SW480 (cell line): Measurements from ENCODE around the gene PRSS36.
"Not testable (repeated sequence)": the region's sequence is repeated elsewhere in the genome, so short reads cannot be mapped to it uniquely, and the experiment has no call there.

ENCODE experiments used
- DNase-seq: peaks from one replicate; pipeline ENCODE4 v3.0.0-alpha.2; 2016; ENCODE audit warnings: low spot score

The PRSS36 gene

GRCh38 chr16:31120129-31120528 lies 29.7 kb downstream of the PRSS36 start:
- DNase-seq, result no peak

DNA sequence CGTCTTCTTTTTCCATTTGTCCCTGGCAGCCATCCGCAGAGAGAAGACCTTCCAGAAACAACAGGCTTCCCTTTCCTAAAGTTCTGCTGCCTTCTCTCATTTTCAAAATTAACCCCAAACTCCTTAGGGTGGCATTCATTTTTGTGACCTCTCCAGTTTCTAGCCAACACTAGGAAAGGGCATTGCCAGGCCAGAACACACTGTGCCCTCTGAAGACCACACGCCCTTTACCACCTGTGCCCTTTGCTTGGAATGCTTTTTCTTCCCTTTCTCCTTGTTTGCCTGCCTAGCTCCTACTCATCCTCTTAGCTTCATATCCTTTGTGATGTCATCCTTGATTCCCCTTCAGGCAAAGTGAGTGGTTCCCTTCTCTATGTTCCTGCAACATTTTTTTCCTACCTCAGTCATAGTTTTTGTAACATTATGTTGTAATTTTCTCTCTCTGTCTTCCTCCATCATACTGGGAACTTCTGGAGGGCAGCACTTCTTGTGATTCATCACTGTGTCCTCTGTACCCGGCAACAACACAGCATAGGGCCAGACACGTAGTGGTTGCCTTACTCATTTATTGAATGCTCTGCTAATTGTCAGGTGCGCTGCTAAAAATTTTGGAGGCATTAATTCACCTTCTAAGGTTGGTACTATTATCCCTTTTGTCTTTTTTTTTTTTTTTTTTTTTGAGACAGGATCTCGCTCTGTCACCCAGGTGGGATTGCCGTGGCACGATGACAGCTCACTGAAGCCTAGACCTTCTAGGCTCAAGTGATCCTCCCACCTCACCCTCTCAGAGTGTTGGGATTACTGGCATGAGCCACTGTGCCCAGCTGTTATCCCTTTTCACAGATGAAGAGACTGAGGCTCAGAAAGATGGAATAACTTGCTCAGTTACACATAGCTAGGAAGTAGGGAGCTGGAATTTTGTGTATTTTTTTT lies 31.4 kb downstream of the PRSS36 start:
- DNase-seq, result no peak

GRCh38 chr16:31117384-31118222 lies 32.3 kb downstream of the PRSS36 start, which contains the start of gene KAT8:
Gene KAT8 (plus strand): TSS chr16:31117664. CDS start chr16:31117682, 18 bp downstream.
- DNase-seq, result peak; percentile 97

- no peak for DNase-seq
These were observed 35.4 kb downstream of the PRSS36 start for GRCh38 chr16:31114468-31114867.

GRCh38 chr16:31113121-31114120 lies 36.4 kb downstream of the PRSS36 start:
- peak; percentile 28 for DNase-seq

GRCh38 chr16:31112711-31113110 lies 37.2 kb downstream of the PRSS36 start:
- DNase-seq, result no peak

DNA sequence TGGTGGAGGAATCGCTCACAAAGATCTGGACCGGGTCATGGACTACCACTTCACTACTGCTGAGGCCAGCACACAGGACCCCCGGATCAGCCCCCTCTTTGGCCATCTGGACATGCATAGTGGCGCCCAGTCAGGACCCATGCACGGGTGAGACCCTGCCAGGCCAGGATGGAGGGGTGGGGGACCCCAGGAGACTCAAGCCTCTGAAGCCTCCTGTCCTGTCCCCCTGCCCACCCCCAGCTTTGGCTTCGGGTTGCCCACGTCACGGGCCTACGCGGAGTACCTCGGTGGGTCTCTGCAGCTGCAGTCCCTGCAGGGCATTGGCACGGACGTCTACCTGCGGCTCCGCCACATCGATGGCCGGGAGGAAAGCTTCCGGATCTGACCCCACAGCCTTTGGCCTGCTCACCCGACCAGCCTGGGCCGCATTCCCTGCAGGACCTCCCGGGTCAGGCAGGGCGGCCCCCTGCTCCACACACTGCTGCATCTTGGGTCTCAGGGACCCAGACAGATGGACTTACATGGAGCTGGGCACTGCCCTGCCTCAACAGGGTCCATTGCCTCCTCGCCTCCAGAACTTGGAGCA lies 37.9 kb downstream of the PRSS36 start:
- no peak for DNase-seq

GRCh38 chr16:31110106-31111034 lies 39.5 kb downstream of the PRSS36 start:
- DNase-seq, result no peak

- no peak for DNase-seq
These were observed 40.2 kb downstream of the PRSS36 start for GRCh38 chr16:31109622-31110021.

DNA sequence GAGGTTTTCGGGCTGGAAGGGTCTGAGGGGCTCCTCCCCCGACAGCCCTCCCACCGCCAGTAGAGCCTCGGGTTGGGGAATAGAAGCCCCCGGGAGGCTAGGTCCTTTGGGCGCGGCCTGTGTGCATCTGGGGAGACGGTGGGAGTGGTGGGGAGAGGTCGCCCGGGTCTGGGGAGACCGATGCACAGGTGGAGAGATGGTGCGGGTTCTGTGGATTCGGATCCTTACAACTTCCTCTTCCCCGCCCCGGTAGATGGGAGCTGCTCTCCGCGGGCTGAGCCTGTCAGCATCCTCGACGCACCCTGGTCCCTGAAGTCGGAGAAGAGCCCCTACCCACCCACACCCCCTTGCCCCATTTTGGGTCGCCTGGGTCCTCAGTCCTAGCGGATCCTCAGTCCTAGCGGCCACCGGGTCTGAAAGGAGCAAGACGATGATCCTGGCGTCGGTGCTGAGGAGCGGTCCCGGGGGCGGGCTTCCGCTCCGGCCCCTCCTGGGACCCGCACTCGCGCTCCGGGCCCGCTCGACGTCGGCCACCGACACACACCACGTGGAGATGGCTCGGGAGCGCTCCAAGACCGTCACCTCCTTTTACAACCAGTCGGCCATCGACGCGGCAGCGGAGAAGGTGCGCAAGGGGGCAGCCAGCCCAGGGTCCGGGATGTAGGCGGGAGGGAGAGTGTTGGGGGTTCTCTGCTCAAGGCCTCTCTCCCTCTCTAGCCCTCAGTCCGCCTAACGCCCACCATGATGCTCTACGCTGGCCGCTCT lies 40.9 kb downstream of the PRSS36 start:
- DNase-seq, result no peak

DNA sequence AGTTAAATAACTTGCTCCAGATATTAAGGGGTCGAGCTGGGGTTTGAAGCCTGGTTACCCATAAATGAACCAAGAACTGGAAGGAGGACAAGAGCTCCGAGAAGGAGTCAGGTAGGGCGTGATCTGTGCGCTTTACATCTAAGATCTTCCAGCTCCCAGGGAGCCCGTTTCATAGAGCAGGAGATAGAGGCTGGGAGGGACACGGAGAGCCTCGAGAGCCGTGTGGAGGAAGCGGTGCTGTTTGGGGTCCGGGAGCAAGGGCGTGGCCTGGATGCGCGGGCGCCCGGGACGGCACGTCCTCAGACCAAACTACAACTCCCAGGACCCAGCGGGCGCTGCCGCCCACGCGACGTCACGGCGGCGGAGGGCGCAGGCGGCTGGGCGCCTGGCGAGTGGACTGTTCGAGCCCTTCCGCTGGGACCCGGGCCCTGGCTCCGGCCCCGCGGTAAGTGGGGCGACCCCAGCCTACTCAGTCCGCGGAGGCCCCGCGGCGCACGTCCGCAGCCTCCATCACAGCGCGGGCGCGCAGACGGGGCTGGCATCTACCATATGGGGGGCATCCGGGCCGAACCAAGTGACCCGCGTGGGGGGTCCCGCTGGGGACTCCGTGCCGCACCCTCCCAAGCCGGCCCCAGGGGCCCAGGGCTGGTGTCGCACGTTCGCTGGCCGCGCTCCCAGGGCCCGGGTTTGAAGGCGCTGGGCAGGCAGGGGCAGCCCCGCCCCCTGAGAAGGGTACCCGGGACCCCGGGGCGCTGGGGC lies 41.7 kb downstream of the PRSS36 start, which contains the start of gene BCKDK:
TSS of gene BCKDK (plus strand) at position 352 of the 759 bp plus-strand sequence. CDS start 838 bp downstream, outside the sequence.
- DNase-seq, result peak; percentile 62

DNA sequence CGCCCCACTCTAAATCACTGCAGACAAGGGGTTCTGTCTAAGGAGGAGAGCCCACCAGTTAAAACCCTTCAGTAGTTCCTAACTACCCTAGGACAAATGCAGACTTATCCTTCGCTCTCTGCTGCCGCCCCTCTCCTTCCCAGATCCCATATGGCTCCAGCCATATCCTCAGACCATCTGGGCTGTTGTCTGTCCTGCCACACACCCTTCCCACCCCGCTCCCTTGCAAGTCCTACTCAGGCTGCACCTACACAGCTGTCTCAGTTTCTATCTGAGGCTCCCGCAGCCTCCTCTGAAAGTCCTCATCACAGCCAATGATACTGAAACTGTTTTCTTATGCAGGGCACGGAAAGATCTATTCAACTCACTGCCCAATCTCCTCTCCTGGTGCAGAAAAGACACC lies 42.4 kb downstream of the PRSS36 start:
- DNase-seq, result no peak

DNA sequence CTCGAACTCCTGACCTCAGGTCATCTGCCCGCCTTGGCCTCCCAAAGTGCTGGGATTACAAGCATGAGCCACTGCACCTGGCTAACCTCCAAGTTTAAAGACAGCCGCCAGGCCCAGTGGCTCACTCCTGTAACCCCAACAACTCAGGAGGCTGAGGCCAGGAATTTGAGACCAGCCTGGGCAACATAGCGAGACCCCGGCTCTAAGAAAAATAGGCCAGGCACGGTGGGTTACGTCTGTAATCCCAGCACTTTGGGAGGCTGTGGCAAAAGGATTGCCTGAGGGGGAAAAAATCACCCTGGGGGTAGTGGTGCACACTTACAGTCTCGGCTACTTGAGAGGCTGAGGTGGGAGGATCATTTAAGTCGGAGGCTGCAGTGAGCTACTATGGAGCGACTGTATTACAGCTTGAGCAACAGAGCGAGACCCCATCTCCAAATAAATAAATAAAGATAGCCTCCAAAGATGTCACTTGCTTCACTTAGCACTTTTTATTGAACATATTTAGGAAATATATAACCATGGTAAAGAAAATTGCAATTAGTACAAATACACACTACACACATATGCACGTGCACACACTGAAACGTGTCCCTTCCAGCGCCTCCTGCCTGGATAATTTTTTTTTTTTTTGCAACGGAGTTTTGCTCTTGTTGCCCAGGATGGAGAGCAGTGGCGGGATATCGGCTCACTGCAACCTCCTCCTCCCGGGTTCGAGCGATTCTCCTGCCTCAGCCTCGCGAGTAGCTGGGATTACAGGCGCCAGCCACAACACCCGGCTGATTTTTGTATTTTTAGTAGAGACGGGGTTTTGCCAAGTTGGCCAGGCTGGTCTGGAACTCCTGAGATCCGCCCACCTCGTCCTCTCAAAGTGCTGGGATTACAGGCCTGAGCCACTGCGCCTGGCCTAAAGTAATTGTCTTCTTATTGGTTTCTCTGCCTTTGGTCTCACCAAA lies 43.1 kb downstream of the PRSS36 start:
- DNase-seq, result no peak

GRCh38 chr16:31105677-31106213 lies 44.1 kb downstream of the PRSS36 start:
- DNase-seq, result peak; percentile 47

DNA sequence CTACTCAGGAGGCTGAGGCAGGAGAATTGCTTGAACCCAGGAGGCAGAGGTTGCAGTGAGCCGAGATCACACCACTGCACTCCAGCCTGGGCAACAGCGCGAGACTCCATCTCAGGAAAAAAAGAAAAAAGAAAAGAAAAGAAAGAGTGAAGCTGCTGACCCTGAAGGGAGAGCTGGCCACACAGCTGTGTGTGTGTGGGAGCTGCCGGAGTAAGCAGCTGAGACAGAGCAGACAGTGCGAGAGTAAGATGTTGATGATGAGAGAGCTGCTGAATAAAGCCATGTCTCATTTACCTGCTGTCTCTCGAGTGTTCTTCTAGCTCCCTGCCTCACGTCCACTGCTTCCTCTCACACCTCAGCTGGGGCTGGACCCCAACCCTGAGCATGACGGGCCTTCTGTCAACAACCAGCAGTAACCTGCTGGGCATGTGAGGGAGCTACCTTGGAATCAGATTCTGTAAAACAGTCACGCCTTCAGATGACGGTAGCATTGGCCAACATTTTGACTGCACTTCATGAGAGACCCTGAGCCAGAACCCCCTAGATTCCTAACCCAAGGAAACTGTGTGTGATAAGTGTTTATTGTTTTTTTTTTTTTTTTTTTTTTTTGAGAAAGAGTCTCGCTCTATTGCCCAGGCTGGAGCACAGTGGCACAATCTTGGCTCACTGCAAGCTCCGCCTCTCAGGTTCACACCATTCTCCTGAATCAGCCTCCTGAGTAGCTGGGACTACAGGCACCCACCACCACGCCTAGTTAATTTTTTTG lies 48.8 kb downstream of the PRSS36 start:
- DNase-seq, result not testable (repeated sequence)
